OCI-LY1 (cell line): ENCODE measurements around the gene ADORA3.

Source experiments
- H2AFZ ChIP-seq: fragments of 200-600 bp; sonication (generic), shearing (Covaris generic); 2 replicates; pipeline ENCODE4 v1.6.0; 2014; ENCODE audit warnings: antibody characterized with exemption, mild to moderate bottlenecking, low read length
- H3F3A ChIP-seq: fragments of 200-600 bp; sonication (generic), shearing (Covaris generic); 2 replicates; pipeline ENCODE4 v1.6.0; 2014; ENCODE audit warnings: mild to moderate bottlenecking, antibody characterized with exemption, low read length, moderate library complexity; ENCODE audit not compliant: insufficient read depth
- H3K27ac ChIP-seq: fragments of 200-600 bp; sonication (generic); 2 replicates; pipeline ENCODE4 v1.5.1; 2014; ENCODE audit warnings: low read length, mixed run types, mild to moderate bottlenecking, low read depth; ENCODE audit not compliant: poor library complexity, severe bottlenecking
- H3K27me3 ChIP-seq: fragments of 200-600 bp; sonication (generic); 2 replicates; pipeline ENCODE4 v1.6.0; 2014; ENCODE audit warnings: antibody characterized with exemption, mild to moderate bottlenecking, low read length, moderate library complexity; ENCODE audit not compliant: insufficient read depth
- H3K36me3 ChIP-seq: fragments of 200-600 bp; sonication (generic); 2 replicates; pipeline ENCODE4 v1.6.1; 2014; ENCODE audit warnings: mild to moderate bottlenecking, antibody characterized with exemption, low read length, moderate library complexity, mixed read lengths; ENCODE audit not compliant: insufficient read depth
- H3K4me1 ChIP-seq: fragments of 200-600 bp; sonication (generic); 2 replicates; pipeline ENCODE4 v1.5.1; 2014; ENCODE audit warnings: mild to moderate bottlenecking, low read length, moderate library complexity; ENCODE audit not compliant: insufficient read depth, severe bottlenecking
- H3K4me2 ChIP-seq: fragments of 200-600 bp; sonication (generic), shearing (Covaris generic); 2 replicates; pipeline ENCODE4 v1.6.1; 2014; ENCODE audit warnings: low read length
- H3K4me3 ChIP-seq: fragments of 200-600 bp; sonication (generic); 2 replicates; pipeline ENCODE4 v1.5.1; 2014; ENCODE audit warnings: low read length, low read depth, mild to moderate bottlenecking, mixed read lengths; ENCODE audit not compliant: poor library complexity, severe bottlenecking
- H3K79me2 ChIP-seq: fragments of 200-600 bp; shearing (Covaris generic); 2 replicates; pipeline ENCODE4 v1.6.1; 2016; ENCODE audit warnings: mixed run types, low read length, mixed read lengths; ENCODE audit not compliant: insufficient read depth
- H3K9ac ChIP-seq: fragments of 200-600 bp; sonication (generic), shearing (Covaris generic); 2 replicates; pipeline ENCODE4 v1.6.1; 2014; ENCODE audit warnings: mild to moderate bottlenecking, low read length, mixed read lengths
- H3K9me2 ChIP-seq: fragments of 200-600 bp; sonication (generic), shearing (Covaris generic); 2 replicates; pipeline ENCODE4 v1.6.1; 2014; ENCODE audit warnings: low read depth, mild to moderate bottlenecking, low read length, mixed read lengths
- H3K9me3 ChIP-seq: fragments of 200-600 bp; shearing (Covaris generic); 2 replicates; pipeline ENCODE4 v1.6.1; 2014; ENCODE audit warnings: low read length, mixed read lengths
- H4K20me1 ChIP-seq: fragments of 200-600 bp; sonication (generic), shearing (Covaris generic); 2 replicates; pipeline ENCODE4 v1.6.0; 2016; ENCODE audit warnings: mild to moderate bottlenecking, low read length; ENCODE audit not compliant: insufficient read depth
- EZH2 ChIP-seq: fragments of 200-600 bp; sonication (generic), shearing (Covaris generic); IDR thresholded peaks from 2 replicates; pipeline ENCODE4 v1.8.0; 2017; ENCODE audit warnings: borderline replicate concordance, mixed run types, mild to moderate bottlenecking, antibody characterized with exemption, low read length, moderate library complexity, mixed read lengths
- TF ChIP-seq, protein P1 (sequence below): fragments of 200-600 bp; sonication (generic), shearing (Covaris generic); IDR thresholded peaks from 2 replicates; pipeline ENCODE4 v1.5.1; 2017; ENCODE audit warnings: mild to moderate bottlenecking, antibody characterized with exemption, low read length, moderate library complexity, mixed read lengths

Gene ADORA3

GRCh38 chr1:111463029-111463683, 40.3 kb downstream of the ADORA3 start:
- Histone ChIP-seq H3K4me3 (no peak overlapping the region), H3K4me1 (no peaks in the 10 kb centered on the region), H3K9me2 (no peaks in the 10 kb centered on the region), H3K27me3 (no peaks in the 10 kb centered on the region), H3F3A (no peaks in the 10 kb centered on the region), H3K36me3 (peaks cover 59% of the 10 kb centered on the region), H4K20me1 (no peaks in the 10 kb centered on the region), H3K9ac (no peak overlapping the region), H2AFZ (no peak overlapping the region), H3K9me3 (no peaks in the 10 kb centered on the region), H3K27ac (no peak overlapping the region), H3K79me2 (no peaks in the 10 kb centered on the region), H3K4me2 (no peak overlapping the region)
- TF ChIP-seq, protein P1, sequence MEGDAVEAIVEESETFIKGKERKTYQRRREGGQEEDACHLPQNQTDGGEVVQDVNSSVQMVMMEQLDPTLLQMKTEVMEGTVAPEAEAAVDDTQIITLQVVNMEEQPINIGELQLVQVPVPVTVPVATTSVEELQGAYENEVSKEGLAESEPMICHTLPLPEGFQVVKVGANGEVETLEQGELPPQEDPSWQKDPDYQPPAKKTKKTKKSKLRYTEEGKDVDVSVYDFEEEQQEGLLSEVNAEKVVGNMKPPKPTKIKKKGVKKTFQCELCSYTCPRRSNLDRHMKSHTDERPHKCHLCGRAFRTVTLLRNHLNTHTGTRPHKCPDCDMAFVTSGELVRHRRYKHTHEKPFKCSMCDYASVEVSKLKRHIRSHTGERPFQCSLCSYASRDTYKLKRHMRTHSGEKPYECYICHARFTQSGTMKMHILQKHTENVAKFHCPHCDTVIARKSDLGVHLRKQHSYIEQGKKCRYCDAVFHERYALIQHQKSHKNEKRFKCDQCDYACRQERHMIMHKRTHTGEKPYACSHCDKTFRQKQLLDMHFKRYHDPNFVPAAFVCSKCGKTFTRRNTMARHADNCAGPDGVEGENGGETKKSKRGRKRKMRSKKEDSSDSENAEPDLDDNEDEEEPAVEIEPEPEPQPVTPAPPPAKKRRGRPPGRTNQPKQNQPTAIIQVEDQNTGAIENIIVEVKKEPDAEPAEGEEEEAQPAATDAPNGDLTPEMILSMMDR, result no peak
- no peak for TF ChIP-seq EZH2

GRCh38 chr1:111462370-111463028, 40.9 kb downstream of the ADORA3 start:
- Histone ChIP-seq H4K20me1 (no peaks in the 10 kb centered on the region), H3F3A (no peaks in the 10 kb centered on the region), H3K4me1 (no peaks in the 10 kb centered on the region), H3K27ac (no peak overlapping the region), H2AFZ (no peak overlapping the region), H3K9me2 (no peaks in the 10 kb centered on the region), H3K4me3 (no peak overlapping the region), H3K36me3 (peaks cover 62% of the 10 kb centered on the region), H3K79me2 (no peaks in the 10 kb centered on the region), H3K9me3 (no peaks in the 10 kb centered on the region), H3K27me3 (no peaks in the 10 kb centered on the region), H3K4me2 (no peak overlapping the region), H3K9ac (no peak overlapping the region)
- TF ChIP-seq, protein P1, result no peak
- TF ChIP-seq EZH2, result no peak

- no peaks in the 10 kb centered on the region for H3K4me1 ChIP-seq
- no peak overlapping the region for H3K27ac ChIP-seq
- no peak overlapping the region for H2AFZ ChIP-seq
- H4K20me1 ChIP-seq, result no peaks in the 10 kb centered on the region
- no peak overlapping the region for H3K4me3 ChIP-seq
- H3K36me3 ChIP-seq, result peaks cover 66% of the 10 kb centered on the region
- no peaks in the 10 kb centered on the region for H3K9me2 ChIP-seq
- H3K79me2 ChIP-seq, result no peaks in the 10 kb centered on the region
- H3K4me2 ChIP-seq, result no peak overlapping the region
- no peak overlapping the region for H3K9ac ChIP-seq
- H3K27me3 ChIP-seq, result no peaks in the 10 kb centered on the region
- TF ChIP-seq, protein P1, result no peak
- TF ChIP-seq EZH2, result no peak
- H3K9me3 ChIP-seq, result no peaks in the 10 kb centered on the region
- no peaks in the 10 kb centered on the region for H3F3A ChIP-seq
These were observed 41.7 kb downstream of the ADORA3 start for GRCh38 chr1:111461765-111462164.
